Measurements from ENCODE around the gene PGBD1.

GRCh38 chr6:28235912-28236452, 45.4 kb upstream of the PGBD1 start:
- TF ChIP-seq CTCF (IDR thresholded peaks at IDR 0.05) (no peak), POLR2A (IDR thresholded peaks at IDR 0.05) (no peak)
